Nephron progenitor cell (in vitro differentiated cells): ENCODE measurements around the gene POU4F3.

Source experiments
- DNase-seq: peaks from one replicate; pipeline ENCODE4 v3.0.0; 2021
- H3K27ac Mint-ChIP-seq: 2 replicates; pipeline ENCODE4 v1.8.0; 2021; ENCODE audit warnings: mild to moderate bottlenecking, moderate library complexity, mixed read lengths
- H3K27me3 Mint-ChIP-seq: 2 replicates; pipeline ENCODE4 v1.8.0; 2021; ENCODE audit warnings: mild to moderate bottlenecking, low read depth, mixed read lengths; ENCODE audit not compliant: poor library complexity
- H3K36me3 Mint-ChIP-seq: 2 replicates; pipeline ENCODE4 v1.8.0; 2021; ENCODE audit warnings: low read depth, mixed read lengths
- H3K4me1 Mint-ChIP-seq: 2 replicates; pipeline ENCODE4 v1.8.0; 2021; ENCODE audit warnings: mixed read lengths
- H3K4me3 Mint-ChIP-seq: 2 replicates; pipeline ENCODE4 v1.8.0; 2021; ENCODE audit warnings: mild to moderate bottlenecking, moderate library complexity, mixed read lengths
- H3K9me3 Mint-ChIP-seq: 2 replicates; pipeline ENCODE4 v1.8.0; 2021; ENCODE audit warnings: mild to moderate bottlenecking, moderate library complexity, mixed read lengths
- CTCF ChIP-seq: fragments of 200-600 bp; sonication (generic); IDR thresholded peaks from 2 replicates; pipeline ENCODE4 v1.5.0; 2021; ENCODE audit warnings: antibody characterized with exemption

The POU4F3 gene

GRCh38 chr5:146302406-146302805 is 36.2 kb upstream of the POU4F3 start:
- no peak for TF ChIP-seq CTCF
- Mint-ChIP-seq H3K27ac (no peak overlapping the region), H3K4me1 (peaks cover 10% of the 10 kb centered on the region), H3K36me3 (no peaks in the 10 kb centered on the region), H3K9me3 (no peaks in the 10 kb centered on the region), H3K27me3 (peaks cover 23% of the 10 kb centered on the region), H3K4me3 (no peak overlapping the region)
- DNase-seq = no peak

GRCh38 chr5:146306838-146307237 is 31.8 kb upstream of the POU4F3 start:
- TF ChIP-seq CTCF = no peak

GRCh38 chr5:146307796-146308195 is 30.8 kb upstream of the POU4F3 start:
- DNase-seq = no peak
- no peak for TF ChIP-seq CTCF
- peaks cover 29% of the 10 kb centered on the region for H3K27me3 Mint-ChIP-seq
- H3K9me3 Mint-ChIP-seq = no peaks in the 10 kb centered on the region
- H3K4me3 Mint-ChIP-seq = no peak overlapping the region
- H3K4me1 Mint-ChIP-seq = no peaks in the 10 kb centered on the region
- H3K27ac Mint-ChIP-seq = no peak overlapping the region
- H3K36me3 Mint-ChIP-seq = no peaks in the 10 kb centered on the region

More at GRCh38 chr5:146306838-146307237, 31.8 kb upstream of the POU4F3 start:
- Mint-ChIP-seq H3K27ac (no peak overlapping the region), H3K36me3 (no peaks in the 10 kb centered on the region), H3K4me3 (no peak overlapping the region), H3K4me1 (peaks cover 3% of the 10 kb centered on the region), H3K27me3 (peaks cover 29% of the 10 kb centered on the region), H3K9me3 (no peaks in the 10 kb centered on the region)
- DNase-seq = no peak

GRCh38 chr5:146310540-146310939 is 28.1 kb upstream of the POU4F3 start:
- Mint-ChIP-seq H3K4me1 (peaks cover 5% of the 10 kb centered on the region), H3K27ac (no peak overlapping the region), H3K9me3 (no peaks in the 10 kb centered on the region), H3K27me3 (peaks cover 44% of the 10 kb centered on the region), H3K36me3 (no peaks in the 10 kb centered on the region), H3K4me3 (no peak overlapping the region)
- TF ChIP-seq CTCF = no peak
- DNase-seq = no peak

GRCh38 chr5:146311278-146311677 is 27.4 kb upstream of the POU4F3 start:
- DNase-seq = no peak
- no peak for TF ChIP-seq CTCF

GRCh38 chr5:146313027-146313426 is 25.6 kb upstream of the POU4F3 start:
- no peak for TF ChIP-seq CTCF
- Mint-ChIP-seq H3K27me3 (peaks cover 45% of the 10 kb centered on the region), H3K4me3 (no peak overlapping the region), H3K36me3 (no peaks in the 10 kb centered on the region), H3K9me3 (no peaks in the 10 kb centered on the region), H3K4me1 (peaks cover 14% of the 10 kb centered on the region), H3K27ac (no peak overlapping the region)
- DNase-seq = no peak

More at GRCh38 chr5:146311278-146311677, 27.4 kb upstream of the POU4F3 start:
- Mint-ChIP-seq H3K4me3 (no peak overlapping the region), H3K27ac (no peak overlapping the region), H3K9me3 (no peaks in the 10 kb centered on the region), H3K27me3 (peaks cover 44% of the 10 kb centered on the region), H3K36me3 (no peaks in the 10 kb centered on the region), H3K4me1 (peaks cover 11% of the 10 kb centered on the region)
